ENCODE results near the gene C2orf42. TPM values are rescaled to one million over a fixed set of nuclear protein-coding genes. Genes with fewer than 3 reads are reported as not detected.
"Not testable (repeated sequence)": the region's sequence is repeated elsewhere in the genome, so short reads cannot be mapped to it uniquely, and the experiment has no call there.

The C2orf42 gene
- polyA plus RNA-seq, 10 donors: 7.7 to 12.7 (median 9.3) TPM

- DNase-seq: no peak
Observed at GRCh38 chr2:70181363-70181956, 9.4 kb downstream of the C2orf42 start.

- no peak for DNase-seq
Observed at GRCh38 chr2:70173520-70173919, 17.3 kb downstream of the C2orf42 start.

GRCh38 chr2:70169654-70170245 is 21.1 kb downstream of the C2orf42 start:
- DNase-seq: not testable (repeated sequence)

- no peak for DNase-seq
Observed at GRCh38 chr2:70161069-70161534, 29.7 kb downstream of the C2orf42 start.

- DNase-seq: no peak
Observed at GRCh38 chr2:70160545-70160944, 30.3 kb downstream of the C2orf42 start.

- not testable (repeated sequence) for DNase-seq
Observed at GRCh38 chr2:70149130-70149686, 41.6 kb downstream of the C2orf42 start.

- DNase-seq: not testable (repeated sequence)
Observed at GRCh38 chr2:70148211-70148760, 42.5 kb downstream of the C2orf42 start.

- DNase-seq: no peak
Observed at GRCh38 chr2:70145851-70146739, 44.7 kb downstream of the C2orf42 start.

- no peak for DNase-seq
Observed at GRCh38 chr2:70145144-70145490, 45.7 kb downstream of the C2orf42 start.

- no peak for DNase-seq
Observed at GRCh38 chr2:70144443-70145143, 46.2 kb downstream of the C2orf42 start.

- DNase-seq: peak; percentile 60 to 85 (median 61)
Observed at GRCh38 chr2:70143314-70144150, 47.3 kb downstream of the C2orf42 start.

GRCh38 chr2:70142590-70143313 is 48.1 kb downstream of the C2orf42 start:
- peak; percentile 100 for DNase-seq

- no peak for DNase-seq
Observed at GRCh38 chr2:70141902-70142589, 48.8 kb downstream of the C2orf42 start.

GRCh38 chr2:70141212-70141901 is 49.5 kb downstream of the C2orf42 start:
- DNase-seq: peak in 2 of 3 donors; percentile 63 to 88

- DNase-seq: no peak
Observed at GRCh38 chr2:70140791-70141211, 50.0 kb downstream of the C2orf42 start.

- not testable (repeated sequence) for DNase-seq
Observed at GRCh38 chr2:70134323-70134983, 56.4 kb downstream of the C2orf42 start.

GRCh38 chr2:70133491-70134322 is 57.1 kb downstream of the C2orf42 start:
- peak in 1 of 3 donors; percentile 55 for DNase-seq
